Tongue (tissue), 2 donors: ENCODE results near the gene EML2. TPM values are rescaled to one million over a fixed set of nuclear protein-coding genes. Genes with fewer than 3 reads are reported as not detected.
"Not testable (repeated sequence)": the region's sequence is repeated elsewhere in the genome, so short reads cannot be mapped to it uniquely, and the experiment has no call there.

Experiments
- DNase-seq: peaks from one replicate; pipeline ENCODE4 v3.0.0-alpha.2; 2015
- total RNA-seq: library from RNA; depleted of rRNA; stranded (reverse); fragments of >200 nt; gene quantifications from one replicate; pipeline ENCODE4 v1.2.3, GENCODE V29; 2014

Gene EML2
- total RNA-seq, 1 donor from 2014 or later: 16.1 TPM

- peak; percentile 93 for DNase-seq
Measured at GRCh38 chr19:45615795-45616703, 23.1 kb downstream of the EML2 start.

DNA sequence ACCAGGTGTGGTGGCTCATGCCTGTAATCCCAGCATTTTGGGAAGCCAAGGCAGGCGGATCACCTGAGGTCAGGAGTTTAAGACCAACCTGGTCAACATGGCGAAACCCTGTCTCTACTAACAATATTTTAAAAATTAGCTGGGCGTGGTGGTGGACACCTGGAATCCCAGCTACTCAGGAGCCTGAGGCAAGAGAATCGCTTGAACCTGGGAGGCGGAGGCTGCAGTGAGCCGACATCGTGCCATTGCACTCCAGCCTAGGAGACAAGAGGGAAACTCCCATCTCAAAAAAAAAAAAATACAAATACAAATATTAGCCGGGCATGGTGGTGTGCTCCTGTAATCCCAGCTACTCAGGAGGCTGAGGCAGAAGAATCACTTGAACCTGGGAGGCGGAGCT is 24.1 kb downstream of the EML2 start:
- DNase-seq: not testable (repeated sequence)

DNA sequence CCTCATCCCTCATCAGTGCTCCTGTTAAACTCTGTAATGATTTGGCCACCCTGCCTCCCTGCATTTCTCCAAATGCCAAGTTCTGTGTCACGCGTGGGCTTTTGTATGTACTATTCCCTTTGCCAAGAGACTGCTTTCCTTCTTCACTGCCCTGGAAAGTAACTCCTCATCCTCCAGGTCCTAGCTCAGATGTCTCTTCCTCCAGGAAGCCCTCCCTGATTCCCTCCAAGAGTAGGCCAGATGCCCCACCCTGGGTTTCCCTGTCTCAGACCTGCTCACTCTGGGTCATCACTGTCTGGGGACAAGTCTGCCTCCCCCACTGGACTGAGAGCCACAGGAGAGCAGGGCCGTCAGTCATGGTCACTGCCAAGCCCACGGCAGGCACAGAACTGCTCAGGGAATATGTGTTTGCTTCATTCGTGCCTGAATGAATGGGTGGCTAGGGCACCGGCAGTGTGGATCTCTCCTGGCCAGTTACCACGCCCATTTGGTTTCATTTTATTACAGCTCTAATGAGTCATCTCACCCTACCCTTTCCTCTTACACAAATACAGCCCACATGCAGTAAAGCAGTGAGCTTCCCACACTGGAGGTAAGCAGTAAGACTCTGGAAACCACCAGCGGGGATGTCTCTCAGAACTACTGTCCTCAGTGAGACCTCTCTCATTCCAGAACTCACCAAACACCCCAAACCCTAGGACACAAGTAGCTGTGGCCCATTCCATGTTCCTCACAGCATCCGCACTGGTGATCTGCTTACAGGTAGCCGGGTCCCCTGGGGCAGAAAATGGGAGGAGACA is 25.1 kb downstream of the EML2 start:
- no peak for DNase-seq

- DNase-seq: no peak
Measured at GRCh38 chr19:45608948-45609347, 30.2 kb downstream of the EML2 start.

- DNase-seq: peak; percentile 81
Measured at GRCh38 chr19:45607071-45608029, 31.8 kb downstream of the EML2 start.

- DNase-seq: no peak
Measured at GRCh38 chr19:45601524-45602374, 37.4 kb downstream of the EML2 start, which contains the start of gene GPR4. TSS of gene GPR4 (minus strand) at chr19:45602212. CDS start at chr19:45591866, 10,346 bp downstream.

DNA sequence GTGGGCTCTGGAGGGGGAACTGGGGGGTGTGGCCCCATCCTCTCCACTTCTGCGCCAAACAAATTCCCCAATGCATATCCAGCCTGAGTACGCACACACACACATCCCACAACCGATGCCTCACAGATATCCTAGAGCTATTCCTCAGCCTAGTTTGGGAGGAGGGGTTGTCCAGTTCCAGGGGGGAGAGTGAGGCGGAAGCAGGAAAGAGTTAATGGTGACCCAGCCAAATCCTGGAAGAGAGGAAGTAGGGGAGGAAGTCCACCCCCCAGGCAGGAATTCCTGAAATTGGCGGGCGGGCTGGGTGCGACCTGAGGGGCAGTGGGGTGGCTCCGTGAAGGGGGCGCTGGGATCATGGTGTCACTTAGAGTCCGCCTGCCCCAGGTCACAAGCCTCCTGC is 38.1 kb downstream of the EML2 start:
- DNase-seq: no peak

- no peak for DNase-seq
Measured at GRCh38 chr19:45600340-45600885, 38.8 kb downstream of the EML2 start.

- no peak for DNase-seq
Measured at GRCh38 chr19:45599286-45599685, 39.9 kb downstream of the EML2 start.

DNA sequence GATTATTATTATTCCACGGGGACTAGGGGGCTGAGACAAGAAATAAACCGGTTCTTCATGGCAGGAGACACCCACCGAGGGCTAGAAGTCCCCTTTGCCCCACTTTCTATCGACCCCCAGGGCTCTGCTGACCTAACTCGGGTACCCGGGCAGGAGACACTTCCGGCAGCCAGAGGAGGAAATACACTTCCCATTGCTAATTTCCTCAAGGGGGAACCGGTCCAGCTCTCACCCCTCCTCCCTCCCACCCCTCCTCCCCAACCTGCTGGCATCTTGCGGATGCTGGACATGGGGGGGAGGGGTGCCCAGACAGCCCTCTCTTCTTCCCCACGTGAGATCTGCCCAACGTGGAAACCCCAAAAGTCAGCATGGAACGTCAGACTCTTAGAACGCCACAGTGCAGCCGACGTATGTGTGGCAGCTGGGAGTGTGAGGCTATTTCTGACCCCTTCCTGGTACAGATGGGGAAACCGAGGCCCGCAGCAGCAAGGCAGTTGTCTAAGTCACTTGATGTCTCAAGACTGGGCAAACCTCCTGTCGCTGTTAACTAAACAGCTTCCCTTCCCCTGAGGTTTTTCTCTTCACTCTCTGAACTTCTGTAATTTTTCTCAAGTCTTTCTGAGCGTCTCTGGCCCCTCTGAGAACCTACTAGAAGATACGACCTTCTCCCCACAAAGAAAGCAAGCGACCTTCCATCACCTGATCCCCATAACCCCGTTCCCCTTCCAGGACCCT is 40.8 kb downstream of the EML2 start:
- DNase-seq: no peak

DNA sequence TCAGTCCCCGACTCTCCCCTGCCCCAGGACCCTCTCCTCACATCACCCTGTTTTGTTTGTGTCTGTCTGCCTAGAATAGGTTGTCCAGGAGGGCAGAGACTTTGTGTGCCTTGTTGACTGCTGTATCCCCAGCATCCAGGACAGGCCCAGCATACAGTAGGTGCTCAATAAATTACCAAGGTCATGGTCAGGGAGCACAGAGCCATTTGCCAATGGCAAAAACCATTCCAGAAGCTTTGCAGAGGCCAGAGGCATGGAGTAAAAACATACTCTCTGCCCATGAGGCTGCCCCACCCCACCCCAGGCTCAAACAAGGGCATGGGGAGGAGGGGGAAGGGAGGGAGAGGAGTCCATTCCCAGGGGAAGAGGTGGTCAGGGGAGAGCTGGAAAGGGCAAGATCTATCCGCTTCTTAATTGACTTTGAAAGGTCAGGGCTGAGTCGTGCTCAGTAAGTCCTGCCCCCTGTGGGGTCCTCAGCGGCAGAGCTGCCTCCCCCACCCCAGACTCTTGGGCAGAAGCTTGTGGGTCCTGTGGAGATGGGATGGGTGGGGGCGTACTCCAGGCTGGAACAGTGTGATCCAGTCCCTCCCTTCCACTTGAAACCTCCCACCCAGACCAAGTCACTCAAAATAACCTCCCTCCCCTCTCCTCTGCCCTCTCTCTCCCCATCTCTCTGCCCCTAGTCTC is 41.6 kb downstream of the EML2 start:
- no peak for DNase-seq

- no peak for DNase-seq
Measured at GRCh38 chr19:45595814-45596213, 43.4 kb downstream of the EML2 start.

DNA sequence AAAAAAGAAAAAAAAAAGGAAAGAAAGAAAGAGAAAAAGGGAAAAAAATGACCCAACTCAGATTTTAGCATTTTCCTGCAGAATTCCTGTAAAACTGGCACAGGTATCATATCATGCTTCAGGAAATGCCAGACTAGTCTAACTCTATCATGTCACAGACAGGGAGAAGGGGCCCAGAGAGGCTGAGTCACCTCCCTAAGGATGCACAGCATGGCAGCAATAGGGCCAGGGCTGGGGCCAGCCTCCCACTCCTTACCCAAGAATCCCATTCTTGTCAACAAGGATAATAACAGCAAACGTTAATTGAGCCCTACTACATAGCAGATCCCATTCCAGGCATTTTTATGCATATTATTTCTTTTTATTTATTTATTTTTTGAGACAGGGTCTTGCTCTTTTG is 45.7 kb downstream of the EML2 start:
- no peak for DNase-seq

DNA sequence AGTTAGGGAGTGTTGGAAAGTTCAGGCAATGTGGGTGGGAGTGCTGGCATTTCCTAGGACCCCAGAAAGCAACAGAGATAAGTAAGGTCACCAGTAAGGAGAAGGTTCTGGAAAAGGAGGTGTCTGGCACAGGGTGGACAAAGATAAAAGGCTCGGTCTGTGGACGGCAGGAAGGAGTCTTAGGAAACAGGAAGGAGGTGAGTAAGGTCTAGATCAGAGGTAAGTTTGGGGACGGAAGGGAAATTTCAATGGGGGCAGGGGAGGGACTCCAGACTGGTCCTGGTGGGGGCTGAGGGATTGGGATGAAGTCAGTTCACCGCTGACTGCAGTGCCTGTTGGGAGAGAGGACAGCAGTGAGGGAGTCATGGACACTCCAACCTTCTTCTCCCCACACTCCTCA is 46.8 kb downstream of the EML2 start:
- no peak for DNase-seq

GRCh38 chr19:45591638-45592005 is 47.6 kb downstream of the EML2 start:
- no peak for DNase-seq

GRCh38 chr19:45591004-45591637 is 48.1 kb downstream of the EML2 start:
- DNase-seq: peak; percentile 31

DNA sequence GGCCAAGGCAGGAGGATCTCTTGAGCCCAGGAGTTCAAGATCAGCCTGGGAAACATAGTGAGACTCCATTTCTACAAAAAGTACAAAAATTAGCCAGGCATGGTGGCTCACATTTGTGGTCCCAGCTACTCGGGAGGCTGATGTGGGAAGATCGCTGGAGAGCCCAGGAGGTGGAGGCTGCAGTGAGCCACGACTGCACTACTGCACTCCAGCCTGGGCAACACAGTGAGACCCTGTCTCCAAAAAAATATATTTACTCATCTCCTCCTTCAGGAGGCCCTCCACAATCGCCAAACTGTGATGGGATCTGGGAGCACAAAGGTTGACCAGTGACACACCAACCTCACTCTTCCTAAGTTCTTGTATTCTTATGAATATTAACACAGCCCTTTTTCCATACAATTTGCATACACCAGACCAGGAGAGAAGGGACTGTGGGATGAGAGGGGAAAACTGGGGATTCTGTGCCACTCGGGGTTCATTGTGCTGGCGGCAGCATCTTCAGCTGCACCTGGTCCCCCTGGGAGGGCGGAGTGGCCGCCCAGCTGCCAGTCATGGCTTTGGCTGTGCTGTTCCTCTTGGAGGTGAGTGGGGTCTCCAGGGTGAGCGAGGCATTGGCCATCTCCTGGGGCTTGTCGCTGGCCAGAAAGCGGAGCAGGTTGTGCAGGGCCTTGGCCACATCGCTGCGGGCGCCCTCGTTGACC is 48.7 kb downstream of the EML2 start:
- DNase-seq: no peak

GRCh38 chr19:45589768-45590167 is 49.4 kb downstream of the EML2 start:
- no peak for DNase-seq
